SK-N-SH treated with all-trans-retinoic acid at 6 μM for 48 hours (cell line): Measurements from ENCODE around the gene FRS3.

ENCODE experiments used
- ATAC-seq: fragments of 200-7000 bp; cut with Tn5 transposase; 3 replicates; pipeline ENCODE4 v1.9.1; 2020; ENCODE audit warnings: mild to moderate bottlenecking, moderate library complexity
- ARNTL ChIP-seq: fragments of 450-650 bp; formaldehyde crosslinking; IDR thresholded peaks from 2 replicates; pipeline ENCODE4 v1.5.0; 2020; ENCODE audit warnings: low read depth, mild to moderate bottlenecking, moderate library complexity, borderline replicate concordance
- BACH2 ChIP-seq: fragments of 250-450 bp; sonication (Bioruptor Pico); IDR thresholded peaks from 2 replicates; pipeline ENCODE4 v1.9.0; 2021; ENCODE audit warnings: mild to moderate bottlenecking, borderline replicate concordance
- CSDC2 ChIP-seq: fragments of 250-450 bp; sonication (Bioruptor Pico); IDR thresholded peaks from 2 replicates; pipeline ENCODE4 v1.5.0; 2020; ENCODE audit warnings: mild to moderate bottlenecking, moderate library complexity
- CSRNP3 ChIP-seq: fragments of 250-450 bp; sonication (Bioruptor Pico); IDR thresholded peaks from 2 replicates; pipeline ENCODE4 v1.5.1; 2021; ENCODE audit warnings: mild to moderate bottlenecking, moderate library complexity
- ESRRG ChIP-seq: fragments of 250-450 bp; sonication (Bioruptor Pico); IDR thresholded peaks from 2 replicates; pipeline ENCODE4 v1.6.1; 2021; ENCODE audit warnings: mild to moderate bottlenecking
- ISL1 ChIP-seq: fragments of 250-450 bp; sonication (Bioruptor Pico); IDR thresholded peaks from 2 replicates; pipeline ENCODE4 v2.1.2; 2022; ENCODE audit warnings: mild to moderate bottlenecking, moderate library complexity
- OSR1 ChIP-seq: fragments of 250-450 bp; sonication (Bioruptor Pico); IDR thresholded peaks from 2 replicates; pipeline ENCODE4 v1.8.0; 2022; ENCODE audit warnings: moderate library complexity, mild to moderate bottlenecking, inconsistent platforms
- PPARA ChIP-seq: fragments of 250-450 bp; sonication (Bioruptor Pico); IDR thresholded peaks from 2 replicates; pipeline ENCODE4 v1.5.0; 2020; ENCODE audit warnings: mild to moderate bottlenecking, borderline replicate concordance
- RARB ChIP-seq: fragments of 250-450 bp; sonication (Bioruptor Pico); IDR thresholded peaks from 2 replicates; pipeline ENCODE4 v1.8.0; 2021; ENCODE audit warnings: mild to moderate bottlenecking, moderate library complexity
- SNAI2 ChIP-seq: fragments of 250-450 bp; sonication (Bioruptor Pico); IDR thresholded peaks from 2 replicates; pipeline ENCODE4 v1.5.0; 2020; ENCODE audit warnings: mild to moderate bottlenecking, moderate library complexity
- TCF4 ChIP-seq: fragments of 250-450 bp; sonication (Bioruptor Pico); IDR thresholded peaks from 2 replicates; pipeline ENCODE4 v1.8.0; 2021; ENCODE audit warnings: mild to moderate bottlenecking, moderate library complexity, borderline replicate concordance
- TOX ChIP-seq: fragments of 250-450 bp; sonication (Bioruptor Pico); IDR thresholded peaks from 2 replicates; pipeline ENCODE4 v1.8.0; 2021; ENCODE audit warnings: mild to moderate bottlenecking, moderate library complexity, borderline replicate concordance
- ZC3H10 ChIP-seq: fragments of 250-450 bp; sonication (Bioruptor Pico); IDR thresholded peaks from 2 replicates; pipeline ENCODE4 v1.5.1; 2021; ENCODE audit warnings: mild to moderate bottlenecking, moderate library complexity
- ZFP3 ChIP-seq: fragments of 250-450 bp; sonication (Bioruptor Pico); IDR thresholded peaks from 2 replicates; pipeline ENCODE4 v1.5.0; 2020; ENCODE audit warnings: mild to moderate bottlenecking, moderate library complexity
- ZFP30 ChIP-seq: fragments of 450-650 bp; formaldehyde crosslinking; IDR thresholded peaks from 2 replicates; pipeline ENCODE4 v1.5.0; 2022; ENCODE audit warnings: mild to moderate bottlenecking, moderate library complexity
- ZNF70 ChIP-seq: fragments of 450-650 bp; formaldehyde crosslinking; IDR thresholded peaks from 2 replicates; pipeline ENCODE4 v1.5.0; 2020; ENCODE audit warnings: mild to moderate bottlenecking, moderate library complexity
- ZNF8 ChIP-seq: fragments of 450-650 bp; formaldehyde crosslinking; IDR thresholded peaks from 2 replicates; pipeline ENCODE4 v1.5.0; 2020; ENCODE audit warnings: mild to moderate bottlenecking, moderate library complexity
- TF ChIP-seq, protein P1 (sequence below): fragments of 250-450 bp; sonication (Bioruptor Pico); IDR thresholded peaks from 2 replicates; pipeline ENCODE4 v1.5.0; 2020; ENCODE audit warnings: mild to moderate bottlenecking, moderate library complexity
- TF ChIP-seq, protein P2 (sequence below): fragments of 250-450 bp; sonication (Bioruptor Pico); IDR thresholded peaks from 2 replicates; pipeline ENCODE4 v1.8.0; 2021; ENCODE audit warnings: low read depth, mild to moderate bottlenecking, moderate library complexity, borderline replicate concordance
- TF ChIP-seq, protein P3 (sequence below): fragments of 250-450 bp; sonication (Bioruptor Pico); IDR thresholded peaks from 2 replicates; pipeline ENCODE4 v1.8.0; 2020; ENCODE audit warnings: mild to moderate bottlenecking, moderate library complexity, borderline replicate concordance

FRS3 gene

GRCh38 chr6:41732149-41732548 lies 47.6 kb downstream of the FRS3 start:
- no peak for TF ChIP-seq ARNTL
- no peak for TF ChIP-seq ISL1
- TF ChIP-seq TCF4 = no peak
- no peak for TF ChIP-seq OSR1
- TF ChIP-seq, protein P1, sequence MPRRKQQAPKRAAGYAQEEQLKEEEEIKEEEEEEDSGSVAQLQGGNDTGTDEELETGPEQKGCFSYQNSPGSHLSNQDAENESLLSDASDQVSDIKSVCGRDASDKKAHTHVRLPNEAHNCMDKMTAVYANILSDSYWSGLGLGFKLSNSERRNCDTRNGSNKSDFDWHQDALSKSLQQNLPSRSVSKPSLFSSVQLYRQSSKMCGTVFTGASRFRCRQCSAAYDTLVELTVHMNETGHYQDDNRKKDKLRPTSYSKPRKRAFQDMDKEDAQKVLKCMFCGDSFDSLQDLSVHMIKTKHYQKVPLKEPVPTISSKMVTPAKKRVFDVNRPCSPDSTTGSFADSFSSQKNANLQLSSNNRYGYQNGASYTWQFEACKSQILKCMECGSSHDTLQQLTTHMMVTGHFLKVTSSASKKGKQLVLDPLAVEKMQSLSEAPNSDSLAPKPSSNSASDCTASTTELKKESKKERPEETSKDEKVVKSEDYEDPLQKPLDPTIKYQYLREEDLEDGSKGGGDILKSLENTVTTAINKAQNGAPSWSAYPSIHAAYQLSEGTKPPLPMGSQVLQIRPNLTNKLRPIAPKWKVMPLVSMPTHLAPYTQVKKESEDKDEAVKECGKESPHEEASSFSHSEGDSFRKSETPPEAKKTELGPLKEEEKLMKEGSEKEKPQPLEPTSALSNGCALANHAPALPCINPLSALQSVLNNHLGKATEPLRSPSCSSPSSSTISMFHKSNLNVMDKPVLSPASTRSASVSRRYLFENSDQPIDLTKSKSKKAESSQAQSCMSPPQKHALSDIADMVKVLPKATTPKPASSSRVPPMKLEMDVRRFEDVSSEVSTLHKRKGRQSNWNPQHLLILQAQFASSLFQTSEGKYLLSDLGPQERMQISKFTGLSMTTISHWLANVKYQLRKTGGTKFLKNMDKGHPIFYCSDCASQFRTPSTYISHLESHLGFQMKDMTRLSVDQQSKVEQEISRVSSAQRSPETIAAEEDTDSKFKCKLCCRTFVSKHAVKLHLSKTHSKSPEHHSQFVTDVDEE (CRISPR knock-in tag) = no peak
- no peak for TF ChIP-seq ESRRG (CRISPR knock-in tag)
- no peak for TF ChIP-seq ZFP30
- TF ChIP-seq CSRNP3 = no peak
- TF ChIP-seq, protein P2, sequence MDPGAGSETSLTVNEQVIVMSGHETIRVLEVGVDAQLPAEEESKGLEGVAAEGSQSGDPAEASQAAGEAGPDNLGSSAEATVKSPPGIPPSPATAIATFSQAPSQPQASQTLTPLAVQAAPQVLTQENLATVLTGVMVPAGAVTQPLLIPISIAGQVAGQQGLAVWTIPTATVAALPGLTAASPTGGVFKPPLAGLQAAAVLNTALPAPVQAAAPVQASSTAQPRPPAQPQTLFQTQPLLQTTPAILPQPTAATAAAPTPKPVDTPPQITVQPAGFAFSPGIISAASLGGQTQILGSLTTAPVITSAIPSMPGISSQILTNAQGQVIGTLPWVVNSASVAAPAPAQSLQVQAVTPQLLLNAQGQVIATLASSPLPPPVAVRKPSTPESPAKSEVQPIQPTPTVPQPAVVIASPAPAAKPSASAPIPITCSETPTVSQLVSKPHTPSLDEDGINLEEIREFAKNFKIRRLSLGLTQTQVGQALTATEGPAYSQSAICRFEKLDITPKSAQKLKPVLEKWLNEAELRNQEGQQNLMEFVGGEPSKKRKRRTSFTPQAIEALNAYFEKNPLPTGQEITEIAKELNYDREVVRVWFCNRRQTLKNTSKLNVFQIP (CRISPR knock-in tag) = no peak
- TF ChIP-seq BACH2 (CRISPR knock-in tag) = no peak
- no peak for TF ChIP-seq ZFP3 (CRISPR knock-in tag)
- TF ChIP-seq SNAI2 (CRISPR knock-in tag) = no peak
- ATAC-seq = no peak

- no peak for ATAC-seq
- TF ChIP-seq ZNF70 (CRISPR knock-in tag) (no peak), RARB (no peak), ZC3H10 (CRISPR knock-in tag) (no peak), CSDC2 (no peak)
Observed at GRCh38 chr6:41731561-41732086, 48.1 kb downstream of the FRS3 start.

DNA sequence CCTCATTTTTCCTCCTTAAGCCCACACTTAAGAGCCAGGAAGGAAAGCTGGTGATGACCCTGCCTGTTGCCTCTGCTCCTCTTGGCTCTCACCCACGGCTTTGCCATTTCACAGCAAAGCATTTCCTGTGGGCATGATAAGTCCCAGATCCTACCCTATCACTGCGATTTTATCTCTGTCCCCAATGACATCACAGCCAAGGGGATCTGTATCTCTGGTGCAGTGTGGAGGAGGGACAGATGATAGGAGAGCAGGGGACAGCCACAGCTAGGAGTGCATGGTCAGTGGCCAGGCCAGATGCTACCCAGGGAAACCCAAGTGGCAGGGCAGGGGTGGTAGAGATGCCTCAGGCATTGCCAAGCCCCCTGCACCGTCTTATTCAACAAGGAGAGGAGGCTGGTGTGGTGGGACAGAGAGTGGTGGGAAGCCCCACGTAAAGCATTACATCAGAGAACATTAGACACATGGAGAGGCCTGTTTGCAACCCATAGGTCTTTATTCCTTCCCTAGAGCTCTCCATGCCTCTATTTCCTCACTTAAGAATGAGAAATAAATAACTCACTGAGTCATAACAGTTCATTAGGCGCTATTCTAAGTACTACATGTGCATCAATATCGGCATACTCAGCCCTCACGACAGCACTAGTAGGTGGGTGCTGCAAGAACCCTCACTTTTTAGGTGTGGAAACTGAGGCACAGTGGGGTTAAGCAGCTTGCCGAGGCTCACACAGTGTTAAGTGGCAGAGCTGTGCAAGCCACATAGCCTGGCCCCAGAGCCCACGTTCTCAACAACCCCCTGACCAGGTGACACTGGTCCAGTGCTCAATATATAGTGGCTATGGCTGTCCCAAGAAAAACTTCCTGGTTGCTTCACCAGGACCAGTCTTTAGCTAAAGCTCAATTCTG lies 48.9 kb downstream of the FRS3 start:
- peak; percentile 97 for TF ChIP-seq ZNF70 (CRISPR knock-in tag)
- peak; percentile 92 for TF ChIP-seq TCF4
- TF ChIP-seq SNAI2 (CRISPR knock-in tag) = peak; percentile 69; the same call in 1 of the 2 replicates
- no peak for TF ChIP-seq TOX (CRISPR knock-in tag)
- TF ChIP-seq PPARA (CRISPR knock-in tag) = no peak
- TF ChIP-seq, protein P1 (CRISPR knock-in tag) = peak; percentile 93
- TF ChIP-seq CSDC2 = no peak
- peak; percentile 3; the same call in 2 of the 3 replicates for ATAC-seq

GRCh38 chr6:41729624-41730023 lies 50.1 kb downstream of the FRS3 start:
- TF ChIP-seq ZNF70 (CRISPR knock-in tag) = no peak
- TF ChIP-seq TOX (CRISPR knock-in tag) = no peak
- no peak for TF ChIP-seq CSDC2
- TF ChIP-seq ZNF8 (CRISPR knock-in tag) = no peak
- no peak for TF ChIP-seq BACH2 (CRISPR knock-in tag)
- TF ChIP-seq, protein P3, sequence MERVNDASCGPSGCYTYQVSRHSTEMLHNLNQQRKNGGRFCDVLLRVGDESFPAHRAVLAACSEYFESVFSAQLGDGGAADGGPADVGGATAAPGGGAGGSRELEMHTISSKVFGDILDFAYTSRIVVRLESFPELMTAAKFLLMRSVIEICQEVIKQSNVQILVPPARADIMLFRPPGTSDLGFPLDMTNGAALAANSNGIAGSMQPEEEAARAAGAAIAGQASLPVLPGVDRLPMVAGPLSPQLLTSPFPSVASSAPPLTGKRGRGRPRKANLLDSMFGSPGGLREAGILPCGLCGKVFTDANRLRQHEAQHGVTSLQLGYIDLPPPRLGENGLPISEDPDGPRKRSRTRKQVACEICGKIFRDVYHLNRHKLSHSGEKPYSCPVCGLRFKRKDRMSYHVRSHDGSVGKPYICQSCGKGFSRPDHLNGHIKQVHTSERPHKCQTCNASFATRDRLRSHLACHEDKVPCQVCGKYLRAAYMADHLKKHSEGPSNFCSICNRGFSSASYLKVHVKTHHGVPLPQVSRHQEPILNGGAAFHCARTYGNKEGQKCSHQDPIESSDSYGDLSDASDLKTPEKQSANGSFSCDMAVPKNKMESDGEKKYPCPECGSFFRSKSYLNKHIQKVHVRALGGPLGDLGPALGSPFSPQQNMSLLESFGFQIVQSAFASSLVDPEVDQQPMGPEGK (CRISPR knock-in tag) = no peak
- no peak for TF ChIP-seq SNAI2 (CRISPR knock-in tag)
- no peak for TF ChIP-seq ISL1
- no peak for ATAC-seq
